ENCODE measurements around the gene SH2B2. TPM values are rescaled to one million over a fixed set of nuclear protein-coding genes. Genes with fewer than 3 reads are reported as not detected.

Gene SH2B2
- total RNA-seq, 4 donors from 2014 or later: 1.8 to 13.2 (median 2.7) TPM

DNA sequence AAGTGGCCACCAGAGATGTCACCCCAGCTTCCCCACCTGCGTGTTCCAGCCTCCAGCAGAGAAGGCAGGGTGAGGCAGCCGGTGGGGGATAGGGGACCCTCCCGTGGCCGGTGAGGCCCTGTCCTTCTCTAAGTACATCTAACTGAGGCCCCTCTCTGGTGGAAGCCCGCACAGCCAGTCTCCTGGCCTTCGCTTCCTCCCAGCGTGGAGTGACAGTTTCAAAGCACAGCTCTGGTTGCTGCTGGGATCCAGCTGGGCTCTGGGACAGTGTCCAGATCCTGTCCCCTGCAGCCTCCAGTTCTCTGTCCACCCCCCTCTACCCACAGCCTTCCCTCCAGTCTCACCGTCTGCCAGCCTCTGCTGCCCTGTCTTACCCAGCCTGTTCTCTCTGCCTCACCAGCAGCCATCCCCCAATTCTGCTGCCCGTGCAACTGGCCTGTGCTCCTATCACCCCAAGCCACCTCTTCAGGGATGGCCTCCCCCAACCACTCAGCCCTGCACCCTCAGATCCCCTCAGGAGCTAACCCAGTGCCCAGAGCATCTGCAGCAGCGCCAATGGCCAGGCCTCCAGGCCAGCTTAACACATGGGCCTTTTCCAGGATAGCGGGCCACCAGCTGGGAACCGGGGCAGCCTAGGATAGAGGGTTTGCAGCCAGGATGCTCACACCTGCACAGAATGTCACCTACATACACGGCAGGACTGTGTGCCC lies 16.3 kb upstream of the SH2B2 start:
- H3K4me3 ChIP-seq: no peak overlapping the region
- peaks cover 0 to 16% (median 2%) of the 10 kb centered on the region in 4 donors for H3K4me1 ChIP-seq
- no peaks in the 10 kb centered on the region for H3K36me3 ChIP-seq
- no peaks in the 10 kb centered on the region for H3K27me3 ChIP-seq
- H3K9me3 ChIP-seq: no peaks in the 10 kb centered on the region
- no peak overlapping the region for H3K27ac ChIP-seq
- DNase-seq: no peak
- TF ChIP-seq POLR2A (IDR thresholded peaks at IDR 0.05): no peak
- TF ChIP-seq, protein P1, sequence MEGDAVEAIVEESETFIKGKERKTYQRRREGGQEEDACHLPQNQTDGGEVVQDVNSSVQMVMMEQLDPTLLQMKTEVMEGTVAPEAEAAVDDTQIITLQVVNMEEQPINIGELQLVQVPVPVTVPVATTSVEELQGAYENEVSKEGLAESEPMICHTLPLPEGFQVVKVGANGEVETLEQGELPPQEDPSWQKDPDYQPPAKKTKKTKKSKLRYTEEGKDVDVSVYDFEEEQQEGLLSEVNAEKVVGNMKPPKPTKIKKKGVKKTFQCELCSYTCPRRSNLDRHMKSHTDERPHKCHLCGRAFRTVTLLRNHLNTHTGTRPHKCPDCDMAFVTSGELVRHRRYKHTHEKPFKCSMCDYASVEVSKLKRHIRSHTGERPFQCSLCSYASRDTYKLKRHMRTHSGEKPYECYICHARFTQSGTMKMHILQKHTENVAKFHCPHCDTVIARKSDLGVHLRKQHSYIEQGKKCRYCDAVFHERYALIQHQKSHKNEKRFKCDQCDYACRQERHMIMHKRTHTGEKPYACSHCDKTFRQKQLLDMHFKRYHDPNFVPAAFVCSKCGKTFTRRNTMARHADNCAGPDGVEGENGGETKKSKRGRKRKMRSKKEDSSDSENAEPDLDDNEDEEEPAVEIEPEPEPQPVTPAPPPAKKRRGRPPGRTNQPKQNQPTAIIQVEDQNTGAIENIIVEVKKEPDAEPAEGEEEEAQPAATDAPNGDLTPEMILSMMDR (IDR thresholded peaks at IDR 0.05): no peak

DNA sequence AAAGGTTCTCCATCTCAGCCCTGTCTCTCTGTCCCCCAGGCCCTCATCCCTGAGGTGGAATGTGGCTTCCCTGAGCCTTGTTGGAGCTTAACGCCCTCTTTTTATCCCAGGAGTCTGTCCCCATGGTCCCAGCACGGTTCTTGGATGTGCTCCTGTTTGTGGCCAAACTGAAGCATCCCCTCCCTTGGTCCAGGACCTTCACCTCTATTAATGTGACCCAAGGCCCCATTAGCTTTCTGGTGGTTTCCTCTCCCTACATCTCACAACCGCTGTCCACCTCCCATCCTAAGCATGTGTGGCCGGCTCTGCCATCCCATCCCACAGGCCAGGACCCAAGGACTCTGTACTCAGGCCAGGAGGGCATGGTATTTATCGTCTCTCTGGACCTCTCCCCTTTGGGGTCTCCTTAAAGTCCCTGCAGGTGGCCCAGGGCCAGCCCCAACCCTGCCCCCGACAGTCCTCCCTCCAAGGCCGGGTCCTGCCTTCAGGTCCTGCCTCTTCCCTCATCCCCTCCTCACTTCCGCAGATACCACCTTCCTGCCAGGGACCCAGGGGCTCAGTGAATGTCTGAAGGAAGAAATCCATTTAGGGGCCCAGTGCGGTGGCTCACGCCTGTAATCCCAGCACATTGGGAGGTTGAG lies 15.4 kb upstream of the SH2B2 start:
- Histone ChIP-seq H3K4me3 (no peak overlapping the region), H3K36me3 (no peaks in the 10 kb centered on the region), H3K27ac (no peak overlapping the region), H3K4me1 (peaks cover 0 to 16% (median 2%) of the 10 kb centered on the region in 4 donors), H3K9me3 (no peaks in the 10 kb centered on the region), H3K27me3 (no peaks in the 10 kb centered on the region)
- DNase-seq: no peak
- no peak for TF ChIP-seq POLR2A (IDR thresholded peaks at IDR 0.05)
- TF ChIP-seq, protein P1 (IDR thresholded peaks at IDR 0.05): no peak

DNA sequence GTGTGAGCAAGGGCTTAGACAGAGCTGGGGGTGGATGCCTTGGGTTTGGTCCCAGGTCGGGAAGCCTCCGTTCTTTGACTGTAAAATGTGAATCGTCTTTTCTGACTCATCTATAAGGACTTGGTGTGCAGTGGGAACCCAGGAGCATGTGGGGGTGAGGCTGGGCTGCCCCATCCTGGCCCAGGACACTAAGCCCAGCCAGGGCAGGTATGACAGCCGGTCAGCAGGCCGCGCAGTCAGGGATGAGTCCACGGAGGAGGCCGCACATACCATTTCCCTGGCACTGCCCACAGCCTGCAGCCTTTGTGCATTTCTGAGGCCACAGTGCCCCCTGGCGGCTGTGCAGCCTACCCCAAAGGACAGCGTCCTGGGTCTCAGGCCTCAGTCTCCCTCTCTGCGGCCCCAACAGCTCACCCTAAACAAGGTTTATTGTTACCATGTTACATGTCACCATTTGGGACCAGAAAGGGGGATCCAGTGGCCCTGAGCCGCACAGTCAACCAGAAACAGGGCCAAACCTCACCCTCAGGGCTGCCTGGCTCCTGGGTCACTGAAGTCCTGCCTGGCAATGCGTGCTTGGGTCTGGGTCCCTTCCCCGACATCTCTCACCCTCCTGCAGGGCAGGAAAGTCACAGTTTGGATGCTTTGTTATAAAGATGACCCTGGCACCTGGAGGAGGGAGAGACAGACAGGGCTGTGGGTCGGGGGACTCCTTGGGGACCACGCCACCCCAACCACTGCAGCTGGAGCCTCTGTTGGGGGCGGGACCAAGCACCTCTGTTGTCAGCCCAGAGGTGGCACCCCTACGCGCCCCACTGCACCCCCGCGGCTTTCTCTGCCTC lies 14.4 kb upstream of the SH2B2 start:
- TF ChIP-seq, protein P1 (IDR thresholded peaks at IDR 0.05): peak; percentile 72 to 94 (median 90)
- TF ChIP-seq POLR2A (IDR thresholded peaks at IDR 0.05): no peak
- no peak overlapping the region for H3K27ac ChIP-seq
- no peaks in the 10 kb centered on the region for H3K27me3 ChIP-seq
- peaks cover 0 to 16% (median 2%) of the 10 kb centered on the region in 4 donors for H3K4me1 ChIP-seq
- no peaks in the 10 kb centered on the region for H3K36me3 ChIP-seq
- H3K4me3 ChIP-seq: no peak overlapping the region
- peak; percentile 76 to 92 (median 86) for DNase-seq
- H3K9me3 ChIP-seq: no peaks in the 10 kb centered on the region

DNA sequence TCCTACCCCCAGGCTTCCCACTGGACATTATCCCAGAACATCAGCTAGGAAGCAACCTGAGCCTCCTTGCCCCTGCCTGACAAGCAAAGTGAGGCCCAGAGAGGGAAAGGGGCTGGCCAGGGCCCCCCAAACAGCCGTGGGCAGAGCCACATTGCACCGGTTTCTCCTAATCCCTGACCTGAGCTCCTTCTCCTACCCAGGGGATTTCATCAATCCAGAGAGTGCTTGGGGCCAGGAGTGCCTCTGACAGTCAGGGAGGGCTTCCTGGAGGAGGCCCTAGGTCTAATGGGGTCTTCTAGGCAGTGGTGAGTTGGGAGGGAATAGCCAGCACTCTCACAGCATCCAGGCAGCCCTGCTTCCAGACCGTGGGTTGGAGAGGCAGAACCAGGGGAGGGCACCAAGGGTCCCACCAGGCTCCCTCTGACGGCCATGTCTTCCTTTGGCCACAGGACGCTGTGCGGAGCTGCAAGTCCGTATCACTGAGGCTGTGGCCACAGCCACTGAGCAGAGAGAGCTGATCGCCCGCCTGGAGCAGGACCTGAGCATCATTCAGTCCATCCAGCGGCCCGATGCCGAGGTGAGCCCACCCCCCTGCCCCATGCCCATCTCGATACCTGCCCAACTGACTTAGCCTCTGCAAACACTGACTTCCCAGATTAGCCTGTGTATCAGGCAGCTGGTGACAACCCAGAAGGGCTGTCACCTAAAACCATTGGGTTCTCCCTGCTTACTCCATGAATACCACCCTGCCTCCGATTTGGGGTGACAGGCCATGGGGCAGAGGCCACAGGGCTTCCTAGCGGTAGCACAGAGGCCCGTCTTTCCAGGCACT lies 13.5 kb upstream of the SH2B2 start:
- no peaks in the 10 kb centered on the region for H3K9me3 ChIP-seq
- peak overlapping the region in 3 of 4 donors; percentile 28 to 67 (median 45) for H3K27ac ChIP-seq
- H3K4me3 ChIP-seq: no peak overlapping the region
- no peak for DNase-seq
- no peaks in the 10 kb centered on the region for H3K27me3 ChIP-seq
- TF ChIP-seq POLR2A (IDR thresholded peaks at IDR 0.05): no peak
- TF ChIP-seq, protein P1 (IDR thresholded peaks at IDR 0.05): no peak
- peaks cover 0 to 16% (median 2%) of the 10 kb centered on the region in 4 donors for H3K4me1 ChIP-seq
- H3K36me3 ChIP-seq: no peaks in the 10 kb centered on the region
